Caco-2 (cell line): ENCODE measurements around the gene ZNF207. TPM values are rescaled to one million over a fixed set of nuclear protein-coding genes. Genes with fewer than 3 reads are reported as not detected.

Experiments
- BruUV-seq: library from RNA; stranded (reverse); fragments of 400-500 nt; replicated peaks from 2 replicates; lab custom pipeline; 2021; lab: Mats Ljungman, UMichigan
- CTCF ChIA-PET: fragments of 300-600 bp; sonication (Branson Sonifier 250); formaldehyde crosslinking; loops from one replicate; lab custom pipeline; 2022; ENCODE audit warnings: antibody characterized with exemption; lab: Charles Lee
- POLR2A ChIA-PET: fragments of 300-600 bp; sonication (Branson Sonifier 250); formaldehyde crosslinking; loops from one replicate; lab custom pipeline; 2022; ENCODE audit warnings: antibody characterized with exemption; lab: Charles Lee
- DNase-seq, 2 experiments: peaks; one replicate each; pipeline versions ENCODE4 v3.0.0 to v3.0.0-alpha.2; 2020 to 2022
- H3K27me3 ChIP-seq: replicated peaks from 2 replicates; pipeline ENCODE4 v1.6.0; 2011; ENCODE audit warnings: low read length; ENCODE audit not compliant: control insufficient read depth, insufficient read depth
- H3K36me3 ChIP-seq: 2 replicates; pipeline ENCODE4 v1.5.1; 2011; ENCODE audit warnings: low read length; ENCODE audit not compliant: control insufficient read depth, insufficient read depth
- H3K4me1 ChIP-seq: fragments of 250-450 bp; sonication (Bioruptor Pico); 2 replicates; pipeline ENCODE4 v1.5.1; 2020; ENCODE audit warnings: mild to moderate bottlenecking
- H3K4me3 ChIP-seq: 2 replicates; pipeline ENCODE4 v1.5.1; 2011; ENCODE audit warnings: low read depth, mild to moderate bottlenecking, control low read depth, low read length
- H3K9me3 ChIP-seq: fragments of 250-450 bp; sonication (Bioruptor Pico); 2 replicates; pipeline ENCODE4 v1.5.1; 2020; ENCODE audit warnings: mild to moderate bottlenecking, moderate library complexity
- H3K27ac Mint-ChIP-seq: one replicate; pipeline ENCODE4 v1.8.0; 2022; ENCODE audit warnings: mixed read lengths; ENCODE audit not compliant: unreplicated experiment
- H3K27me3 Mint-ChIP-seq: one replicate; pipeline ENCODE4 v1.8.0; 2022; ENCODE audit warnings: mixed read lengths; ENCODE audit not compliant: insufficient read depth, unreplicated experiment
- H3K36me3 Mint-ChIP-seq: one replicate; pipeline ENCODE4 v1.8.0; 2022; ENCODE audit warnings: mild to moderate bottlenecking, mixed read lengths; ENCODE audit not compliant: insufficient read depth, unreplicated experiment
- H3K4me1 Mint-ChIP-seq: one replicate; pipeline ENCODE4 v1.8.0; 2022; ENCODE audit warnings: low read depth, mixed read lengths; ENCODE audit not compliant: unreplicated experiment
- H3K4me3 Mint-ChIP-seq: one replicate; pipeline ENCODE4 v1.8.0; 2022; ENCODE audit warnings: mild to moderate bottlenecking, moderate library complexity, mixed read lengths; ENCODE audit not compliant: unreplicated experiment
- H3K9me3 Mint-ChIP-seq: one replicate; pipeline ENCODE4 v1.8.0; 2022; ENCODE audit warnings: mixed read lengths; ENCODE audit not compliant: unreplicated experiment
- intact Hi-C: fragments of 100-400 bp; cut with micrococcal nuclease; formaldehyde crosslinking; loops from one replicate; pipeline ENCODE4 v1.10.0; 2022; ENCODE audit not compliant: unreplicated experiment
- total RNA-seq: library from RNA; stranded (reverse); gene quantifications from 2 replicates; pipeline ENCODE4 v1.2.3, GENCODE V29; 2022
- TF ChIP-seq, protein P1 (sequence below), 2 experiments: fragments of 200-600 bp in 1 of 2; IDR thresholded peaks; 1 replicate in 1 of 2; 2 replicates in 1 of 2; pipeline versions ENCODE4 v1.5.1 to v1.8.0; 2011 to 2022; ENCODE audit warnings: antibody characterized with exemption in 1 of 2, control low read depth in 1 of 2, inconsistent platforms in 1 of 2, low read depth in 1 of 2, low read length in 1 of 2, mild to moderate bottlenecking in 1 of 2, moderate library complexity in 1 of 2; ENCODE audit not compliant: insufficient read depth in 1 of 2, severe bottlenecking in 1 of 2, unreplicated experiment in 1 of 2

The ZNF207 gene
- total RNA-seq, 1 experiment from 2014 or later: 211 TPM

DNA sequence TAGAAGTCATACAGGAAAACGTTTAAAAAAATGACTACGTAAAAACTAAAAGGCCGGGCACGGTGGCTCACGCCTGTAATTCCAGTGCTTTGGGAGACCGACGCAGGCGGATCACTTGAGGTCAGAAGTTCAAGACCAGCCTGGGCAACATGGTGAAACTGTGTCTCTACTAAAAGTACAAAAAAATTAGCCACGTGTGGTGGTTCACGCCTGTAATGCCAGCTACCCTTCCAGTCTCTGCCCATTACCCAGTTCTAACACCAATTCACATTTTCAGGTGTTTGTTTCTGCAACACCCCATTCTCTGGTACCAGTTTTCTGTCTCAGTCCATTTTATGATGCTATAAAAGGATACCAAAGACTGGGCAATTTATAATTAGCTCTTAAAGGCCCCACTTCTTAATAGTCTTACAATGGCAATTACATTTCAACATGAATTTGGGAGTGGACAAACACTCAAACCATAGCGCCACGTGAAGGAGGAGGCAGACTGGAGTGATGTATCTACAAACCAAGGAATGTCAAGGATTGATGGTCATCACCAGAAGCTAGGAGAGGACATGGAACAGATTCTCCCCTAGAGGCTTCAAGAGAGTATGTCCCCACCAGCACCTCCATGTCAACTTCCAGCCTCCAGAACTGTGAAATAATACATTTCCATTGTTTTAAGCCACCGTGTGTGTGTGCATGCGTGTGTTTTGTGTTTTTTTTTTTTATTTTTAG lies 7.2 kb upstream of the ZNF207 start:
- POLR2A ChIA-PET: interaction anchor here (0.9 kb wide), 1 partner anchor 8 kb away, joined by 4 read pairs; no protein-coding TSS in a partner anchor
- intact Hi-C loops: no loop called here
- Histone ChIP-seq H3K9me3 (no peaks in the 10 kb centered on the region), H3K4me3 (peak overlapping the region; percentile 84), H3K36me3 (no peaks in the 10 kb centered on the region), H3K27me3 (no peaks in the 10 kb centered on the region), H3K4me1 (0 out of 2 replicates have a peak, but pooled peaks cover 8% of the 10 kb centered on the region)
- Mint-ChIP-seq H3K9me3 (no peaks in the 10 kb centered on the region), H3K4me1 (peaks cover 16% of the 10 kb centered on the region), H3K27me3 (no peaks in the 10 kb centered on the region), H3K27ac (peak overlapping the region; percentile 82), H3K4me3 (peak overlapping the region; percentile 92), H3K36me3 (peaks cover 7% of the 10 kb centered on the region)
- TF ChIP-seq, protein P1, sequence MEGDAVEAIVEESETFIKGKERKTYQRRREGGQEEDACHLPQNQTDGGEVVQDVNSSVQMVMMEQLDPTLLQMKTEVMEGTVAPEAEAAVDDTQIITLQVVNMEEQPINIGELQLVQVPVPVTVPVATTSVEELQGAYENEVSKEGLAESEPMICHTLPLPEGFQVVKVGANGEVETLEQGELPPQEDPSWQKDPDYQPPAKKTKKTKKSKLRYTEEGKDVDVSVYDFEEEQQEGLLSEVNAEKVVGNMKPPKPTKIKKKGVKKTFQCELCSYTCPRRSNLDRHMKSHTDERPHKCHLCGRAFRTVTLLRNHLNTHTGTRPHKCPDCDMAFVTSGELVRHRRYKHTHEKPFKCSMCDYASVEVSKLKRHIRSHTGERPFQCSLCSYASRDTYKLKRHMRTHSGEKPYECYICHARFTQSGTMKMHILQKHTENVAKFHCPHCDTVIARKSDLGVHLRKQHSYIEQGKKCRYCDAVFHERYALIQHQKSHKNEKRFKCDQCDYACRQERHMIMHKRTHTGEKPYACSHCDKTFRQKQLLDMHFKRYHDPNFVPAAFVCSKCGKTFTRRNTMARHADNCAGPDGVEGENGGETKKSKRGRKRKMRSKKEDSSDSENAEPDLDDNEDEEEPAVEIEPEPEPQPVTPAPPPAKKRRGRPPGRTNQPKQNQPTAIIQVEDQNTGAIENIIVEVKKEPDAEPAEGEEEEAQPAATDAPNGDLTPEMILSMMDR (IDR thresholded peaks at IDR 0.05; ENCODE audit: insufficient read depth in 1 of 2, low read depth in 1 of 2, low read length in 1 of 2, severe bottlenecking in 1 of 2, unreplicated experiment in 1 of 2): no peak
- DNase-seq: no peak
- TSS peak; percentile 47 for BruUV-seq
- CTCF ChIA-PET: no interaction called here

DNA sequence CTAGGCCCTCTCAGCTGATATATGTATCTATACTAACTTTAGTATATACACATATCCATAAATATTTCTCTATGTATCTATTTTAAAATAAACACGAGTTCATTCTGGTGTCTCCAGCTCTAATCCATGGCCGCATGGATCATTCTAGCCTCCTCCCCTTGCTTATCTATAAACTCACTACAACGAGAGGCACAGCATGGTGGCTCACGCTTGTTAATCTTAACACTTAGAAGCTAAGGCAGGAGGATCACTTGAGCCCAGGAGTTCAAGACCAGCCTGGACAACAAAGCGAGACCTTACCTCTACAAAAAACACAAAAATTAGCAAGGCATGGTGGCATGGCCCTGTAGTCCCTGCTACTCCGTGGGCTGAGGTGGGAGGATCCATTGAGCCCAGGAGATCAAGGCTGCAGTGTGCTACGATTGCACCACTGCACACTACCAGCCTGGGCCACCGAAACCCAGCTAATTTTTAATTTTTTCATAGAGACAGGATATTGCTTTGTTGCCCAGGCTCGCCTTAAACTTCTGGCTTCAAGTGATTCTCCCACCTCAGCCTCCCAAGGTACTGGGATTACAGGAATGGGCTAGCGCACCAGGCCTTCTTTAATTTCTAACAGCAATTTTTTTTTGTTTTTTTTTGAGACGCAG lies 3.9 kb upstream of the ZNF207 start:
- H3K36me3 Mint-ChIP-seq: peaks cover 23% of the 10 kb centered on the region
- intact Hi-C loops: no loop called here
- no peak for DNase-seq
- CTCF ChIA-PET: no interaction called here
- Histone ChIP-seq H3K4me3 (no peak overlapping the region), H3K27me3 (no peaks in the 10 kb centered on the region), H3K36me3 (no peaks in the 10 kb centered on the region), H3K9me3 (no peaks in the 10 kb centered on the region), H3K4me1 (peaks cover 13% of the 10 kb centered on the region; the same call in 1 of the 2 replicates)
- no peak overlapping the region for H3K27ac Mint-ChIP-seq
- TF ChIP-seq, protein P1 (IDR thresholded peaks at IDR 0.05; ENCODE audit: insufficient read depth in 1 of 2, low read depth in 1 of 2, low read length in 1 of 2, severe bottlenecking in 1 of 2, unreplicated experiment in 1 of 2): no peak
- no peaks in the 10 kb centered on the region for H3K9me3 Mint-ChIP-seq
- POLR2A ChIA-PET: no interaction called here
- H3K4me3 Mint-ChIP-seq: no peak overlapping the region
- peaks cover 12% of the 10 kb centered on the region for H3K4me1 Mint-ChIP-seq
- H3K27me3 Mint-ChIP-seq: no peaks in the 10 kb centered on the region
- BruUV-seq: no TSS peak

DNA sequence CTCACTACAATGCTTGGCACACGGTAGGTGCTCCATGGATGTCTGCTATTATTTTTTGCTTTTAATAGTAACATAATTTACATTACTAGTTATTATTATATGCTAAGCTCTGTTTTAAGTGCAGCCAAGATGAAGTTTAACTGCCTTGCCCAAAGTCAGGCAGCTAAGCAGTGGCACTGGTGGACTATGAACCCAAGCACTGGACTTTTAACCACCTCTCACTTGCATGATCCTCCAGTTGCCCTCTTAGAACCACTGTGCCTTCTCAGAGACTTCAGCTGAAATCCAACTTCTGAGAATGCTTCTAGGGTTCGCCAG lies 1.5 kb upstream of the ZNF207 start:
- peaks cover 39% of the 10 kb centered on the region for H3K36me3 Mint-ChIP-seq
- no TSS peak for BruUV-seq
- no peak for DNase-seq
- intact Hi-C loops: no loop called here
- H3K4me3 Mint-ChIP-seq: peak overlapping the region; percentile 90
- peaks cover 22% of the 10 kb centered on the region; the same call in 1 of the 2 replicates for H3K4me1 ChIP-seq
- no peaks in the 10 kb centered on the region for H3K9me3 ChIP-seq
- H3K27ac Mint-ChIP-seq: no peak overlapping the region
- no peaks in the 10 kb centered on the region for H3K27me3 Mint-ChIP-seq
- no peak overlapping the region for H3K4me3 ChIP-seq
- H3K27me3 ChIP-seq: no peaks in the 10 kb centered on the region
- TF ChIP-seq, protein P1 (IDR thresholded peaks at IDR 0.05; ENCODE audit: insufficient read depth in 1 of 2, low read depth in 1 of 2, low read length in 1 of 2, severe bottlenecking in 1 of 2, unreplicated experiment in 1 of 2): no peak
- CTCF ChIA-PET: interaction anchor here (0.6 to 1.1 kb wide), 2 partner anchors 7 to 95 kb away, joined by 3 to 4 read pairs; no protein-coding TSS in a partner anchor
- POLR2A ChIA-PET: interaction anchor here (0.5 kb wide), 1 partner anchor 459 kb away, joined by 13 read pairs; no protein-coding TSS in a partner anchor
- H3K36me3 ChIP-seq: no peaks in the 10 kb centered on the region; the same call in 1 of the 2 replicates
- H3K9me3 Mint-ChIP-seq: no peaks in the 10 kb centered on the region
- H3K4me1 Mint-ChIP-seq: peaks cover 4% of the 10 kb centered on the region
